Retina (tissue), 1 donor: Measurements from ENCODE around the gene PCSK4.
"Not testable (repeated sequence)": the region's sequence is repeated elsewhere in the genome, so short reads cannot be mapped to it uniquely, and the experiment has no call there.

Experiments used
- DNase-seq: peaks from one replicate; pipeline ENCODE4 v3.0.0-alpha.2; 2016

PCSK4 gene

DNA sequence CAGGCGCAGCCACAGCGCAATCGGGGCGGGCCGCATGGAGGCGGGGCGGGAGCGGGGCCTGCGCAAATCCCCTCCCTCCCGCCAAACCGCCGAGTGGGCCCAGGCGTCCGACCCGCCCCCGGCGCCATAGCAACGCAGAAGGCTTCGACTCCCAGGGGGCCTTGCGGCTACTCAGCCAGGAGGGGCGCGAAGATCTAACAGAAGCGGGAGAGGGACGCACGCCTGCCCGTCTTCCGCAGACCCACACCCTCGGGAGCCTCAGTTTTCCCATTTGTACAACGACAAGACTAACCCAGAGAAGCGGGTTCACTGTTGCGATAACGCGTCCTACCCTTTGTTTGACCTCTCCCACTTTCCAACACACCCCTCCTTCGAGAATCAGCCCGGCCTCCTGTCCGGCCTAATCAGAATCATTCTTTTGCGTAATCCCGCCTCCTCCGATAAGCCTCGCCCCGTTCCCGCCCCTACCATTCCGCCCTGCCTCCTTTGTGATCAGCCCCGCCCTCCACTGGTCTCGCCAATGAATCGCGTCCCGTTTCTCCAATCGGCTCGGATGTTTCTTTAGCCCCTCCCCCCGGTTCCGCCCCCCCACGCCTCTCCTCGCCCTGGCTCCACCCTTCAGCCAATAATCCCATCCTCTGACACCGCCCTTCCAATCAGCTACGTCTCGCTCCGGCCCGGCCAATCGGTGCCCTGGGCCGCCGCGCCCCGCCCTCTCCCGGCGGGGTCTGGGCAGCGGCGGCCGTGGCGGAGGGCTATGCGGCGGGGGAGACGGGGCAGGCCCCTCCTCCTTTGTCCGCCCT is at the start of gene PCSK4:
PCSK4 (minus strand) TSS at position 40 of the 803 bp plus-strand sequence; CDS start at position 36, 4 bp downstream.
- DNase-seq = peak; percentile 99

- DNase-seq = not testable (repeated sequence)
Observed at GRCh38 chr19:1539749-1540148, 49.6 kb upstream of the PCSK4 start.

- no peak for DNase-seq
Observed at GRCh38 chr19:1538978-1539377, 48.8 kb upstream of the PCSK4 start.

DNA sequence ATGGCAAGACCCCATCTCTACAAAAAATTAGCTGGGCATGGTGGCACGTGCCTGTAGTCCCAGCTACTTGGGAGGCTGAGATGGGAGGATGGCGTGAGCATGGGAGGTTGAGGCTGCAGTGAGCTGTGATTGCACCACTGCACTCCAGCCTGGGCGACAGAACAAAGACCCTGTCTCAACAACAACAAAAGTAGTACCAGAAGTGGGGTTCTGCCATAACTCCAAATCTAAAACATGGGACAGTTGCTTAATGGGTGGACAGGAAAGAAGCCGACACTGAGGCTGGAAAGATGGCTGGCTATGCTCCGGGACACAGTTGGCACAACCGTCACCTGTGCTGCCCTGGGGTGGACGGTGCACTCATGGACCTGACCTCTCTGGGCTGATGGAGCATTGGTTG is 45.5 kb upstream of the PCSK4 start:
- DNase-seq = not testable (repeated sequence)

DNA sequence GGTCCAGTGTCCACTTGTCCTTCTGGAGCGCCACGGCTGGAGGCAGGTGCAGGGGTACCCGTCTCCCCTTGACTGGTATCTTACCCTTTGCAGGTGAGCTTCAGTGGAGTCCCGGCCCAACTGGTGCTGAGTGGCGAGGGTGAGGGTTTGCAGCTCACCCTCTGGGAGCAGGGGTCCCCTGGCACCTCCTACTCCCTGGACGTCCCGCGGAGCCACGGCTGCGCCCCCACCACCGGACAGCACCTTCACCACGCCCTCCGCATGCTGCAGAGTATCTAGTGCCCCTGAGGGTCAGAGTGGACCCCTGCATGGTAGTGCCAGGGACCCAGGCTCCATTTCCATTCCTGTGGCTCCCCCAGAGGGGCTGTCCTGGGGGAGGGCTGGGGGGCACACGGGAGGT is 44.8 kb upstream of the PCSK4 start:
- DNase-seq = no peak

- DNase-seq = no peak
Observed at GRCh38 chr19:1533510-1534150, 43.5 kb upstream of the PCSK4 start.

DNA sequence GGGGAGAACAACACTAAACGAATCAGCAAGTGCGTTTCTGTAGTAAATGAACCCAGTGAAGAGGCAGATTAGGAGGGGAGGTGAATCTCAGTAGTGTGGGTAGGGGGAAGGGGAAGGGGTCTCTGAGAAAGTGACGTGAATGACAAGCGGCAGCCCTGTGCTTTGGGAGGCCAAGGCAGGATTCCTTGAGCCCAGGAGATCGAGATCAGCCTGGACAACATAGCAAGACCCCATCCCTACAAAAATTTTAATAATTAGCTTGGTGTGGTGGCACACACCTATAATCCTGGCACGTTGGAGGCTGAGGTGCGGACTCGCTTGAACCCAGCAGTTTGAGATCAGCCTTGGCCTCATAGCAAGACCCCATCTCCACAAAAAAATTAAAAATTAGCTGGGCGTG is 41.9 kb upstream of the PCSK4 start:
- no peak for DNase-seq

- no peak for DNase-seq
Observed at GRCh38 chr19:1531587-1531986, 41.4 kb upstream of the PCSK4 start.

DNA sequence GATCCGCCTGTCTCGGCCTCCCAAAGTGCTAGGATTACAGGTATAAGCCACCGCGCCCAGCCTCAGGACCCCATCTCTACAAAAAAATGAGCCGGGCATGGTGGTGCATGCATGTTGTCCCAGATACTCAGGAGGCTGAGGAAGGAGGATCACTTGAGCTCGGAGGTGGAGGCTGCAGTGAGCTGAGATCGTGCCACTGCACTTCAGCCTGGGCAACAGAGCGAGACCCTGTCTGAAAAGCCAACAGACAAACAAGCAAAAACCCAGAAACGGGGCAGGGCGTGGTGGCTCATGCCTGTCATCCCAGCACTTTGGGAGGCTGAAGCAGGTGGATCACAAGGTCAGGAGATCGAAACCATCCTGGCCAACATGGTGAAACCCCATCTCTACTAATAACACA is 40.7 kb upstream of the PCSK4 start:
- not testable (repeated sequence) for DNase-seq

DNA sequence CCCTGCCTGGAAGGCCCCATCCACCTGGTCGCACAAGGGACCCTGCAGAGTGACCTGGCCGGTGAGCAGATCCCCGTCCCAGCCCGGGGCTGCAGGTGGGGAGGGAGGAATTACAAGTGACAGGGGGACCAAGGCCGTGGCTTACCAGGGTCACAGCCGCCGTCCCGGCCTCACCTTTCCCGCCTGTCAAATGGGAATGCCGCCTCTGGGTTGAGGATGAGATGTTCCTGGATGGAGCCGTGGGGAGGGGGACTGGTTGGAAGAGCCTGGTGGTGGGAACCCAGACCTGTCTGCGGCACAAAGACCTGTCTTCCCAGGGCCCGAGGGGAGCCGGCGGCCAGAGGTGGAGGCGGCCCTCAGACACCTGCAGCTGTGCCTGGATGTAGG is 39.3 kb upstream of the PCSK4 start:
- DNase-seq = no peak

GRCh38 chr19:1528596-1529429 is 38.7 kb upstream of the PCSK4 start:
- no peak for DNase-seq

DNA sequence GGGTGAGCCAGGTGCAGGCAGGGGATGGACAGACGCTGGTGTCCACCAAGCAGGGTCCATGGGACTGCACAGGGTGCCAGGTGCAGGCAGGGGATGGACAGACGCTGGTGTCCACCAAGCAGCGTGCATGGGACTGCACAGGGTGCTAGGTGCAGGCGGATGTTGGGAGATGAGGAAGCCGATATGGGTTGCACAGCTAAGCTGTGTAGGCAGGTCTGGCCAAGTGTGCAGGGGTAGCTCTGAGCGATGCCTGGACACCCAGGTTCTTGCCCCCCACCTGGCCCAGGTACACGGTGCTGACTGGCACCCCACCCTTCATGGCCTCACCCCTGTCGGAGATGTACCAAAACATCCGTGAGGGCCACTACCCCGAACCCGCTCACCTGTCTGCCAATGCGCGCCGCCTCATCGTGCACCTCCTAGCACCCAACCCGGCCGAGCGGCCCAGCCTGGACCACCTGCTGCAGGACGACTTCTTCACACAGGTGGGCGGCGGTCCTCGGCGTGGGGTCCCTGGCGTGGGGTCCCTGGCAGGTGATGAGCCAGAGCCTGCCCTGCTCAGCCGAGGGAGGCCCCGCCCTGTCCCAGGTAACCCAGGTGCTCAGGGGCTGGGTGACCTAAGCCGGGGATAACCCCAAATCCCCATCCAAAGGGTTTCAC is 37.6 kb upstream of the PCSK4 start:
- DNase-seq = no peak

GRCh38 chr19:1526979-1527649 is 37.0 kb upstream of the PCSK4 start:
- no peak for DNase-seq

DNA sequence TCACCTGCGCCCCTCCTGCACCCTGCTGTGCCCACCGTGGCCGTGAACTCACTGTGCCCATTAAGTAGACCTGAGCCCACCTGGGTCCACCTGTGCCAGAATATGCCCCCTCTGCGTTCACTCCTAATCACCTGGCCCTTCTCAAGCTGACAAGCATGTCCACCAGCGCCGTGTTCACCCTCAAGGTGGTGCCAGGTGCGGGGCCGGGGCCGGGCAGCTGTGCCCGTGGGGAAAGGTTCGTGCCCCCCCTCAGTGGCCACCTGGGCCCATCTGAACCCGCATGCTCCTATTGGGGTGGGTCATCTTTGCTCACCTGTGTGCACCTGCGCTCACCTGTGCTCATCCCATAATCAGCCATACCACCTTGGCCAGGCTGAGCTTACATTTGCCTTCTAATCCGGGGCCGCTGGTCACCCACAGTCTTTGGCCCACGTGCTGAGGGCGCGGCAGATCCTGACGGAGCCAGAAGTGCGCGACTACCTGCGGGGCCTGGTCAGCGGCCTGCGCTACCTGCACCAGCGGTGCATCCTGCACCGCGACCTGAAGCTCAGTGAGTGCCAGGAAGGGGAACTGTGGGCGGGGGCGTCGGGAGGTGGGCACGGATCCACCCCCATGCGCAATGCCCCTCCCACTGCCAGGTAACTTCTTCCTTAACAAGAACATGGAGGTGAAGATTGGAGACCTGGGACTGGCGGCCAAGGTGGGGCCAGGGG is 36.1 kb upstream of the PCSK4 start:
- DNase-seq = no peak

- no peak for DNase-seq
Observed at GRCh38 chr19:1525343-1525742, 35.2 kb upstream of the PCSK4 start.

- DNase-seq = no peak
Observed at GRCh38 chr19:1524972-1525325, 34.8 kb upstream of the PCSK4 start.

DNA sequence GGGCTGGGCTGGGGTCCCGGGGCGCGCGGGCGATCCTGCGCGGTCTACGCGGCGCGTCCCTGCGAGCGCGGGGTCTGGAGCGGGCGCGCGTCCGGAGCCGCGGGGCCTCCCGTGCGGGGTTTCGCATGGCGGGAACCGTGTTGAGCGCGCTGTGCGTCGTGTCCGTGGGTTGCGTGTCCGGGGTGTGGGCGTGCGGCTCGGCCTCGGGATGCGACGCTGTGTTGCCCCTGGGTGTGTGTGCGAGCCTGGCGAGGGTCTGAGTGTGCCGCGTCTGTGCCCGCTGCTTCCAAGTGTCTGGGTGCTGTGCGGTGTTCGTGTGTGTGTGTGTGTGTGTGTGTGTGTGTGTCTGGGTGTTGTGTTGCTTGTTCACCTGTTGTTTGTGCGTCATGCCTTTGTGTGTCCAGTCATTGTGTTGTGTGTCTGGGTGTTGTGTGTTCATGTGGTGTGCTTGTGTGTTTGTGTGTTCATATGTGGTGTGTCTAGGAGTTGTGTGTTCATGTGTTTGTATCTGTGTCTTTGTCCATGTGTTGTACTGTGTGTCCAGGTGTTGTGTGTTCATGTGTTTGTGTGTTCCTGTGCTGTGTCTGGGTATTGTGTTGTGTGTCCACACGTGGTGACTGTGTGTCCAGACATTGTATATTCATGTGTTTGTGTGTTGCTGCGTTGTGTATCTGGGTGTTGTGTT is 34.3 kb upstream of the PCSK4 start:
- DNase-seq = peak; percentile 52

GRCh38 chr19:1523412-1524286 is 33.5 kb upstream of the PCSK4 start, which contains the start of gene PLK5:
PLK5 (plus strand) TSS chr19:1524077; CDS start chr19:1526997, 2,920 bp downstream.
- DNase-seq = no peak

DNA sequence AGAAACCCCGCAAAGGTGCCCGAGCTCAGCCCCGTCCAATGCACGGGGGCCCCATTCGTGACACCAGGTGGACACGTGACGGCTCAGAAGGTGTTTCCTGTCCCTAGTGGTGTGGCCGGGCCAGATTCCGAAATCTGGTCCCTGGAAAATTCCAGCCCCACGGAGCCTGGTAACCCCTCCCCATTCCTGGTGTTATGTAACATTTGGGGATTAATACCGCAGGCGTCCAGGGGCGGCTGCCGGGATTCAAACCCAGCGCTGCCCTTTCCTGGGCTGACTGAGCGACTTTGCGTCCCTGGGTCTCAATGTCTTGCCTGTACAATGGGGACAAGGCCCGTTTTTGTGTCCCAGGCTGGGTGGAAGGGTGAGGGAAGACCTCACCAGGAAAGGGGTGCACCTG is 32.7 kb upstream of the PCSK4 start:
- no peak for DNase-seq

GRCh38 chr19:1522061-1522460 is 31.9 kb upstream of the PCSK4 start:
- no peak for DNase-seq
